Activated CD8-positive, alpha-beta T cell treated with anti-CD3 and anti-CD28 coated beads for 36 hours (primary cell): ENCODE data around the gene CDH13. TPM values are rescaled to one million over a fixed set of nuclear protein-coding genes. Genes with fewer than 3 reads are reported as not detected.

Experiments used
- ATAC-seq: fragments of 200-7000 bp; cut with Tn5 transposase; one replicate; pipeline ENCODE4 v1.10.0; 2021; ENCODE audit warnings: mild to moderate bottlenecking, moderate library complexity
- CTCF ChIA-PET: fragments of 350-600 bp; sonication (Branson Sonifier 250); formaldehyde crosslinking; loops from one replicate; lab custom pipeline; 2021; ENCODE audit warnings: antibody characterized with exemption; lab: Charles Lee
- POLR2A ChIA-PET: fragments of 350-600 bp; sonication (Branson Sonifier 250); formaldehyde crosslinking; loops from one replicate; lab custom pipeline; 2021; ENCODE audit warnings: antibody characterized with exemption; lab: Charles Lee
- DNase-seq: peaks from one replicate; pipeline ENCODE4 v3.0.0-alpha.2; 2020
- H3K27ac Mint-ChIP-seq: one replicate; pipeline ENCODE4 v1.8.0; 2021; ENCODE audit warnings: mild to moderate bottlenecking, mixed read lengths
- H3K27me3 Mint-ChIP-seq: one replicate; pipeline ENCODE4 v1.8.0; 2021; ENCODE audit warnings: mixed read lengths
- H3K36me3 Mint-ChIP-seq: one replicate; pipeline ENCODE4 v1.8.0; 2021; ENCODE audit warnings: low read depth, mixed read lengths
- H3K4me1 Mint-ChIP-seq: one replicate; pipeline ENCODE4 v1.8.0; 2021; ENCODE audit warnings: low read depth, mixed read lengths
- H3K4me3 Mint-ChIP-seq: one replicate; pipeline ENCODE4 v1.8.0; 2021; ENCODE audit warnings: mild to moderate bottlenecking, moderate library complexity, mixed read lengths
- H3K9me3 Mint-ChIP-seq: one replicate; pipeline ENCODE4 v1.8.0; 2021; ENCODE audit warnings: mixed read lengths
- intact Hi-C: fragments of 100-400 bp; cut with micrococcal nuclease; formaldehyde crosslinking; loops from one replicate; pipeline ENCODE4 v1.10.0; 2022
- total RNA-seq, 2 experiments: library from RNA; stranded (reverse); gene quantifications; one replicate each; pipeline ENCODE4 v1.2.3, GENCODE V29; 2021
- TF ChIP-seq, protein P1 (sequence below): fragments of 200-600 bp; IDR thresholded peaks from one replicate; pipeline ENCODE4 v1.8.0; 2022; ENCODE audit warnings: antibody characterized with exemption, mild to moderate bottlenecking

The CDH13 gene
- total RNA-seq, 2 experiments from 2014 or later, result not detected

GRCh38 chr16:83345846-83346640 is 719.3 kb downstream of the CDH13 start:
- H3K4me1 Mint-ChIP-seq, result no peaks in the 10 kb centered on the region
- ChIA-PET CTCF (interaction anchor here (1.6 kb wide), 1 partner anchor 10 kb away, joined by 5 read pairs; no protein-coding TSS in a partner anchor), POLR2A (no interaction called here)
- no peak overlapping the region for H3K27ac Mint-ChIP-seq
- H3K36me3 Mint-ChIP-seq, result no peaks in the 10 kb centered on the region
- TF ChIP-seq, protein P1, sequence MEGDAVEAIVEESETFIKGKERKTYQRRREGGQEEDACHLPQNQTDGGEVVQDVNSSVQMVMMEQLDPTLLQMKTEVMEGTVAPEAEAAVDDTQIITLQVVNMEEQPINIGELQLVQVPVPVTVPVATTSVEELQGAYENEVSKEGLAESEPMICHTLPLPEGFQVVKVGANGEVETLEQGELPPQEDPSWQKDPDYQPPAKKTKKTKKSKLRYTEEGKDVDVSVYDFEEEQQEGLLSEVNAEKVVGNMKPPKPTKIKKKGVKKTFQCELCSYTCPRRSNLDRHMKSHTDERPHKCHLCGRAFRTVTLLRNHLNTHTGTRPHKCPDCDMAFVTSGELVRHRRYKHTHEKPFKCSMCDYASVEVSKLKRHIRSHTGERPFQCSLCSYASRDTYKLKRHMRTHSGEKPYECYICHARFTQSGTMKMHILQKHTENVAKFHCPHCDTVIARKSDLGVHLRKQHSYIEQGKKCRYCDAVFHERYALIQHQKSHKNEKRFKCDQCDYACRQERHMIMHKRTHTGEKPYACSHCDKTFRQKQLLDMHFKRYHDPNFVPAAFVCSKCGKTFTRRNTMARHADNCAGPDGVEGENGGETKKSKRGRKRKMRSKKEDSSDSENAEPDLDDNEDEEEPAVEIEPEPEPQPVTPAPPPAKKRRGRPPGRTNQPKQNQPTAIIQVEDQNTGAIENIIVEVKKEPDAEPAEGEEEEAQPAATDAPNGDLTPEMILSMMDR, result no peak
- intact Hi-C loops, result no loop called here
- H3K4me3 Mint-ChIP-seq, result no peak overlapping the region
- ATAC-seq (no peak), DNase-seq (no peak)
- H3K27me3 Mint-ChIP-seq, result no peaks in the 10 kb centered on the region
- no peaks in the 10 kb centered on the region for H3K9me3 Mint-ChIP-seq

- Mint-ChIP-seq H3K9me3 (no peaks in the 10 kb centered on the region), H3K36me3 (no peaks in the 10 kb centered on the region), H3K27me3 (no peaks in the 10 kb centered on the region), H3K4me3 (no peak overlapping the region), H3K27ac (no peak overlapping the region), H3K4me1 (no peaks in the 10 kb centered on the region)
- DNase-seq (no peak), ATAC-seq (no peak)
- CTCF ChIA-PET, result no interaction called here
- TF ChIP-seq, protein P1, result no peak
- intact Hi-C loops, result no loop called here
- POLR2A ChIA-PET, result no interaction called here
These were observed 722.2 kb downstream of the CDH13 start for GRCh38 chr16:83348991-83349390.

GRCh38 chr16:83350481-83350880 is 723.7 kb downstream of the CDH13 start:
- ChIA-PET POLR2A (no interaction called here), CTCF (no interaction called here)
- Mint-ChIP-seq H3K27me3 (no peaks in the 10 kb centered on the region), H3K4me3 (no peak overlapping the region), H3K27ac (no peak overlapping the region), H3K9me3 (no peaks in the 10 kb centered on the region), H3K4me1 (no peaks in the 10 kb centered on the region), H3K36me3 (no peaks in the 10 kb centered on the region)
- DNase-seq, result no peak
- TF ChIP-seq, protein P1, result no peak
- no peak for ATAC-seq
- intact Hi-C loops, result no loop called here

- CTCF ChIA-PET, result no interaction called here
- no peak overlapping the region for H3K4me3 Mint-ChIP-seq
- DNase-seq (no peak), ATAC-seq (no peak)
- no peak overlapping the region for H3K27ac Mint-ChIP-seq
- no peaks in the 10 kb centered on the region for H3K36me3 Mint-ChIP-seq
- intact Hi-C loops, result no loop called here
- POLR2A ChIA-PET, result interaction anchor here (0.5 kb wide), 1 partner anchor 102 kb away, joined by 3 read pairs; no protein-coding TSS in a partner anchor
- TF ChIP-seq, protein P1, result no peak
- H3K4me1 Mint-ChIP-seq, result no peaks in the 10 kb centered on the region
- H3K9me3 Mint-ChIP-seq, result no peaks in the 10 kb centered on the region
- no peaks in the 10 kb centered on the region for H3K27me3 Mint-ChIP-seq
These were observed 725.1 kb downstream of the CDH13 start for GRCh38 chr16:83351846-83352245.

GRCh38 chr16:83353241-83353640 is 726.5 kb downstream of the CDH13 start:
- TF ChIP-seq, protein P1, result no peak
- no peak for ATAC-seq
- intact Hi-C loops, result no loop called here
- no peak overlapping the region for H3K4me3 Mint-ChIP-seq
- H3K27ac Mint-ChIP-seq, result no peak overlapping the region
- ChIA-PET POLR2A (no interaction called here), CTCF (no interaction called here)
- no peaks in the 10 kb centered on the region for H3K9me3 Mint-ChIP-seq
- H3K36me3 Mint-ChIP-seq, result no peaks in the 10 kb centered on the region
- no peaks in the 10 kb centered on the region for H3K4me1 Mint-ChIP-seq
- no peaks in the 10 kb centered on the region for H3K27me3 Mint-ChIP-seq
- no peak for DNase-seq
